Endothelial cell of coronary artery (primary cell): Measurements from ENCODE around the gene CCDC134. TPM values are rescaled to one million over a fixed set of nuclear protein-coding genes. Genes with fewer than 3 reads are reported as not detected.

Source experiments
- total RNA-seq: library from RNA; depleted of rRNA; stranded (reverse); fragments of >200 nt; gene quantifications from 2 replicates; pipeline ENCODE4 v1.2.3, GENCODE V29; 2014

Gene CCDC134
- 5.0 and 6.1 TPM in 2 replicates for total RNA-seq

GRCh38 chr22:41800348-41801146 lies at the start of gene CCDC134:
Gene CCDC134 (plus strand): TSS chr22:41800679. CDS start chr22:41808891, 8,212 bp downstream.

GRCh38 chr22:41832553-41833368 lies 32.3 kb downstream of the CCDC134 start, which contains the start of gene SREBF2:
Gene SREBF2 (plus strand): TSS chr22:41833105. CDS start chr22:41833271, 166 bp downstream.

Other genes with a start within 250 kb of the CCDC134 start
- gene CSDC2, start 239.7 kb upstream of the CCDC134 start, total RNA-seq: not detected in 2 replicates
- 2.5 and 6.0 TPM in 2 replicates for gene PMM1, start 210.8 kb upstream of the CCDC134 start, total RNA-seq
- gene DESI1, start 179.6 kb upstream of the CCDC134 start, total RNA-seq: 16.6 and 21.2 TPM in 2 replicates
- 329 and 387 TPM in 2 replicates for gene XRCC6, start 179.4 kb upstream of the CCDC134 start, total RNA-seq
- 86.8 and 90.6 TPM in 2 replicates for gene SNU13, start 111.8 kb upstream of the CCDC134 start, total RNA-seq
- gene MEI1, start 101.2 kb upstream of the CCDC134 start, total RNA-seq: 0.56 and 0.81 TPM in 2 replicates
- 23.4 and 40.6 TPM in 2 replicates for gene SREBF2, start 32.4 kb downstream of the CCDC134 start, total RNA-seq
- not detected in 2 replicates for gene SHISA8, start 114.4 kb downstream of the CCDC134 start, total RNA-seq
- gene TNFRSF13C, start 126.1 kb downstream of the CCDC134 start, total RNA-seq: under 0.01 TPM in 1 of 2 replicates, not detected in the other
- gene CENPM, start 146.5 kb downstream of the CCDC134 start, total RNA-seq: 9.2 and 22.0 TPM in 2 replicates
- 0.09 TPM in 1 of 2 replicates, not detected in the other for gene SEPTIN3, start 168.8 kb downstream of the CCDC134 start, total RNA-seq
- gene WBP2NL, start 198.1 kb downstream of the CCDC134 start, total RNA-seq: under 0.01 and 0.28 TPM in 2 replicates